Type B pancreatic cell (in vitro differentiated cells): ENCODE results near the gene PARG. TPM values are rescaled to one million over a fixed set of nuclear protein-coding genes. Genes with fewer than 3 reads are reported as not detected.
"Not testable (repeated sequence)": the region's sequence is repeated elsewhere in the genome, so short reads cannot be mapped to it uniquely, and the experiment has no call there.

ENCODE experiments used
- DNase-seq: peaks from one replicate; pipeline ENCODE4 v3.0.0; 2021; ENCODE audit warnings: mixed read lengths; ENCODE audit not compliant: unreplicated experiment; ENCODE audit errors: extremely low spot score
- H3K27ac Mint-ChIP-seq: 2 replicates; pipeline ENCODE4 v1.8.0; 2021; ENCODE audit warnings: mild to moderate bottlenecking, mixed read lengths
- H3K27me3 Mint-ChIP-seq: 2 replicates; pipeline ENCODE4 v1.8.0; 2021; ENCODE audit warnings: mixed read lengths
- H3K36me3 Mint-ChIP-seq: 2 replicates; pipeline ENCODE4 v1.8.0; 2021; ENCODE audit warnings: mixed read lengths
- H3K4me1 Mint-ChIP-seq: one replicate; pipeline ENCODE4 v1.8.0; 2021; ENCODE audit warnings: mixed read lengths; ENCODE audit not compliant: unreplicated experiment
- H3K4me3 Mint-ChIP-seq: 2 replicates; pipeline ENCODE4 v1.8.0; 2021; ENCODE audit warnings: mild to moderate bottlenecking, mixed read lengths
- H3K9me3 Mint-ChIP-seq: 2 replicates; pipeline ENCODE4 v1.8.0; 2021; ENCODE audit warnings: mixed read lengths
- total RNA-seq: library from RNA; stranded (reverse); gene quantifications from 2 replicates; pipeline ENCODE4 v1.2.1, GENCODE V29; 2021; ENCODE audit warnings: low replicate concordance
- TF ChIP-seq, protein P1 (sequence below): fragments of 200-600 bp; sonication (generic); conservative IDR thresholded peaks from 2 replicates; pipeline ENCODE4 v1.5.0; 2021; ENCODE audit warnings: antibody characterized with exemption, mild to moderate bottlenecking

The PARG gene
- total RNA-seq, 1 donor from 2014 or later: 40.8 TPM

DNA sequence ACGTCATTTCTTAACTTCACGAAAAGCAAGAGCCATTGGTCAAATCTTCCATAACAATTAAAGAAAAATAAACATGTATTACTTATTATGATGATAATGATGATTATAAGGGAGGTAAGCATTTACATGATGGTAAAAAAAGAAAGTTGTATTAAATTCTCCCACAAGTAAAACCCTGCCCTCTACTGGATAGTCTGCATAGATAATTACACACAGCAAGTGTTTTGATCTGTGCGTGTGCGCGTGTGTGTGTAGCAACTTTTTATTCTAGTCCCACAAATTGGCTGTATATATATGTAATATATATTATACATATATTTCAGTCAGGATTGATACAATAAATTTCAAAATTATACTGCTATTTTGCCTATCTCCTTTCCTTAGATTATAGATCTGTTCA lies 51.8 kb downstream of the PARG start:
- not testable (repeated sequence) for H3K27ac Mint-ChIP-seq, H3K4me1 Mint-ChIP-seq, H3K4me3 Mint-ChIP-seq, DNase-seq, H3K27me3 Mint-ChIP-seq, H3K9me3 Mint-ChIP-seq
- TF ChIP-seq, protein P1, sequence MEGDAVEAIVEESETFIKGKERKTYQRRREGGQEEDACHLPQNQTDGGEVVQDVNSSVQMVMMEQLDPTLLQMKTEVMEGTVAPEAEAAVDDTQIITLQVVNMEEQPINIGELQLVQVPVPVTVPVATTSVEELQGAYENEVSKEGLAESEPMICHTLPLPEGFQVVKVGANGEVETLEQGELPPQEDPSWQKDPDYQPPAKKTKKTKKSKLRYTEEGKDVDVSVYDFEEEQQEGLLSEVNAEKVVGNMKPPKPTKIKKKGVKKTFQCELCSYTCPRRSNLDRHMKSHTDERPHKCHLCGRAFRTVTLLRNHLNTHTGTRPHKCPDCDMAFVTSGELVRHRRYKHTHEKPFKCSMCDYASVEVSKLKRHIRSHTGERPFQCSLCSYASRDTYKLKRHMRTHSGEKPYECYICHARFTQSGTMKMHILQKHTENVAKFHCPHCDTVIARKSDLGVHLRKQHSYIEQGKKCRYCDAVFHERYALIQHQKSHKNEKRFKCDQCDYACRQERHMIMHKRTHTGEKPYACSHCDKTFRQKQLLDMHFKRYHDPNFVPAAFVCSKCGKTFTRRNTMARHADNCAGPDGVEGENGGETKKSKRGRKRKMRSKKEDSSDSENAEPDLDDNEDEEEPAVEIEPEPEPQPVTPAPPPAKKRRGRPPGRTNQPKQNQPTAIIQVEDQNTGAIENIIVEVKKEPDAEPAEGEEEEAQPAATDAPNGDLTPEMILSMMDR: peak; percentile 50
- peaks cover 11% of the 10 kb centered on the region for H3K36me3 Mint-ChIP-seq

GRCh38 chr10:49884739-49885331 lies 57.0 kb downstream of the PARG start:
- H3K9me3 Mint-ChIP-seq, H3K27me3 Mint-ChIP-seq, H3K4me1 Mint-ChIP-seq, DNase-seq, H3K4me3 Mint-ChIP-seq, H3K27ac Mint-ChIP-seq: not testable (repeated sequence)
- H3K36me3 Mint-ChIP-seq: peaks cover 13% of the 10 kb centered on the region

- H3K4me1 Mint-ChIP-seq, H3K9me3 Mint-ChIP-seq, H3K27me3 Mint-ChIP-seq, H3K4me3 Mint-ChIP-seq, H3K27ac Mint-ChIP-seq, DNase-seq: not testable (repeated sequence)
- peaks cover 13% of the 10 kb centered on the region for H3K36me3 Mint-ChIP-seq
These were observed 58.0 kb downstream of the PARG start for GRCh38 chr10:49883852-49884251.

GRCh38 chr10:49882327-49882726 lies 59.5 kb downstream of the PARG start:
- H3K27ac Mint-ChIP-seq, H3K4me3 Mint-ChIP-seq, DNase-seq, H3K4me1 Mint-ChIP-seq, H3K9me3 Mint-ChIP-seq, H3K27me3 Mint-ChIP-seq: not testable (repeated sequence)
- H3K36me3 Mint-ChIP-seq: peaks cover 15% of the 10 kb centered on the region

DNA sequence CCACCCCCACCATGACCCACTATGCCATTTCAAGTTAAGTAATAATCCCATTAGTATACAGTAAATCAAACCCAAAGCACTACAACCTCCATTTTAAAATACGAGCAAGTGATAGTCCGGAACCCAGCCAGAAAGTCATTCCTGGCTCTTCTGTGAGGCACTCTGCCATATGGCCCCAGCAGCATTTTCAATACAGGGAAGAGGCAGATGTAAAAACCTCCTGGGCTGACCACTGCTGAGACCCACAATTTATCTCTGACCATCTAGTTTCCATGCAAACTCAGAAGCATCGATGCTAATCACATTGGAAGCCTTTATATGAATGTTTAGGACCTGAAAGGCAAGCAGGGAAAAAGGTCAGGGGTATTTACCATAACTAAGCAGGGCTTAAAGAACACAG lies 69.1 kb downstream of the PARG start:
- not testable (repeated sequence) for DNase-seq, H3K9me3 Mint-ChIP-seq, H3K27ac Mint-ChIP-seq, H3K36me3 Mint-ChIP-seq, H3K27me3 Mint-ChIP-seq, H3K4me1 Mint-ChIP-seq, H3K4me3 Mint-ChIP-seq

DNA sequence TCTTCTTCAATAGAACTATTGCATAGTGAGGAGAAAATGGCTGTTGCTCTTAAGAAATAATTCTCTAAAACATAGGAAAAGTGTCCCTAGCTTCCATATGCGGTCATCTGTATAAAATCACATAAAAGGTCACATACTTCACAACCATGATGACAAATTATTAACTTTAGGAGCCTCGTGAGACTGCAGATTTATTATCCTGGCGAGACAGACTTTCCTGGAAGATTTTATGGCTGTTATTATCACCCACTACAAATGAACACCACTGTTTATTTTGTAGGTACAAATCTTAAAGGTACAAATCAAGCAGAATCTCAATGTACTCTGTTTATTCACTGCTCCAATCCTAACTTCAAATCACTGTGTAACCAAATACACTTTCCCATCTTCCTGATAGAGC lies 70.4 kb downstream of the PARG start:
- H3K36me3 Mint-ChIP-seq, H3K4me1 Mint-ChIP-seq, DNase-seq, H3K9me3 Mint-ChIP-seq, H3K27ac Mint-ChIP-seq, H3K27me3 Mint-ChIP-seq, H3K4me3 Mint-ChIP-seq: not testable (repeated sequence)

- not testable (repeated sequence) for H3K4me3 Mint-ChIP-seq, H3K9me3 Mint-ChIP-seq, H3K36me3 Mint-ChIP-seq, H3K27me3 Mint-ChIP-seq, DNase-seq, H3K27ac Mint-ChIP-seq, H3K4me1 Mint-ChIP-seq
These were observed 81.9 kb downstream of the PARG start for GRCh38 chr10:49859933-49860332.

DNA sequence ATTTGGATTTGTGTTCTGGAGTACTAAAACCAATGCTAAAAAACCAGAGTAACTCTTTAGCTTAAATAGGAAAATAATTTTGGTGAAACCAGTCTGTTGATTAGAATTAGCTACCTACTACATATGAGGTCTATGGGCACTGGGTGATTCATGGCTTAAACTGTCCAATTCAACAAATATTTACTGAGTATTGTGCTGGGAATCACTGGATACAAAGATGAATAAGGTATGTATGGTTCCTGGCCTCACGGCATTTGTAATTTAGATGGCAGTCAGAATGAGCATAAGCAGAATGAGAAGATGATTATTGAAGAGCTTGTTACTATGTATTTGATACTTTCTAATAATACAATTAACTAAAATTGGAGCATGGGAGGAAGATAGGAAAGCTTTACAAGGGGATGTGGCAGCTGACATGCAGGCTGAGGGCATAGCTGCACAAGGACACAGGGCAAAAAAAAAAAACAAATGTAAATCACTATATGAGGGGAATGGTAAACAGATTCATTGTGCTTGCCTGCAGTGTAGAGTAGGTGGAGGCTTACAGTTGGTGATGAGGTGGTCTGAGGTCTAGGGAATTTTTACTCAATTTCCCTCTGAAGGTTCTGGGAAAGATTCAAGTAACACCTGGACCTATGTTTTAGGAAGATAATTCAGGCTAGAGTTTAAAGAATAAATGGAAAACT lies 83.0 kb downstream of the PARG start:
- not testable (repeated sequence) for H3K27me3 Mint-ChIP-seq, H3K4me1 Mint-ChIP-seq, H3K36me3 Mint-ChIP-seq, H3K4me3 Mint-ChIP-seq, H3K27ac Mint-ChIP-seq, DNase-seq, H3K9me3 Mint-ChIP-seq

DNA sequence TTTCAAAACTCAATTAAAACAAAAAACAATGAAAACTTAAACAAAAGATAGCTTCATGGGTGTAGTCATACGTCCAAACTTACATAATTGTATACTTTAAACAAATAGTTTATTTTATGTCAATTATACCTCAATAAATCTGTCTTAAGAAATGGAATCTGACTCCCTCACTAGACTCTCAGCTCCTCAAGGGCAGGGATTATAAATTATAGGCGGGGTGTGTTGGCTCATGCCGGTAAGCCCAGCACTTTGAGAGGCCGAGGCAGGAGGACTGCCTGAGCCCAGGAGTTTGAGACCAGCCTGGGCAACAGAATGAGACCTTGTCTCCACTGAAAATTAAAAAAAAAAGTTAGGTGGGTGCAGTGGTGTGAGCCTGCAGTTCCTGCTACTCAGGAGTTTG lies 92.3 kb downstream of the PARG start:
- DNase-seq, H3K4me3 Mint-ChIP-seq, H3K9me3 Mint-ChIP-seq, H3K27me3 Mint-ChIP-seq, H3K36me3 Mint-ChIP-seq, H3K27ac Mint-ChIP-seq, H3K4me1 Mint-ChIP-seq: not testable (repeated sequence)
